ENCODE measurements around the gene TMA7. TPM values are rescaled to one million over a fixed set of nuclear protein-coding genes. Genes with fewer than 3 reads are reported as not detected.
A peak's percentile ranks its signal among the peaks of the same experiment; 100 is the strongest.

Gene TMA7
- total and polyA plus RNA-seq, 2 of the 13 experiments (the other 11 are each of a cell fraction or from before 2014, with no cell fraction given): 100 to 486 TPM

DNA sequence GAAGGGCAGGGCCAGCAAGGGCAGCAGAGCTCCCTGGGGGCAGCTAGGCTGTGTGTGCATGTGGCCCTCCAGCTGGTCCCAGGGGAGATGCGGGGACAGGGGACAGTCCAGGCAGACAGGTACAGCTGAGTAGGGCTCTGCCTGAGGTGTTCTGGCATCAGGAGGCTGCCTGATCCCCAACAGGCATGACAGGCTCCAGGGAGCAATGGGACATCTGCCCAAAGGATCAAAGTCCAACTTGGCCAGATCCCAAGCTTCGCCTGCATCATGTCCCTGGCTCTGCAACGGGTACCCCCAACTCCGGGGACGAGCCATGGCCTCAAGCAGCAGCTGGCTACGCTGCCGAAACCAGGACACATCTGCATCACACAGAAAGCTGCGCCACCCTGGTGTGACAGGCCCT is 28.3 kb downstream of the TMA7 start:
- Histone ChIP-seq H3K9ac (ENCODE audit: insufficient read depth, low read depth, low read length) (no peak overlapping the region), H3K27me3 (ENCODE audit: control insufficient read depth in 1 of 2, insufficient read depth in 2 of 2, low read length in 2 of 2) (no peaks in the 10 kb centered on the region; a peak in 1 of 5 replicates), H3K36me3 (replicated peaks in 1 of 2; ENCODE audit: control insufficient read depth in 1 of 2, insufficient read depth in 2 of 2, low read length in 2 of 2) (peaks cover 3 to 10% of the 10 kb centered on the region in 2 experiments; a peak in 3 of 5 replicates), H3K27ac (ENCODE audit: extremely low read length, insufficient read depth, low read length) (peak overlapping the region; percentile 27), H3K79me2 (ENCODE audit: insufficient read depth, low read length) (peaks cover 4% of the 10 kb centered on the region), H2AFZ (ENCODE audit: low read length) (no peak overlapping the region), H3K4me1 (ENCODE audit: insufficient read depth, low read length) (peaks cover 59% of the 10 kb centered on the region), H3K9me3 (ENCODE audit: low read length) (no peaks in the 10 kb centered on the region), H4K20me1 (ENCODE audit: insufficient read depth, low read length) (no peaks in the 10 kb centered on the region), H3K4me3 (replicated peaks in 1 of 3; ENCODE audit: insufficient read depth in 1 of 3, low read depth in 2 of 3, low read length in 3 of 3) (no peak overlapping the region), H3K4me2 (ENCODE audit: low read depth, low read length) (no peak overlapping the region)
- BruUV-seq (replicated peaks): no TSS peak
- ChIA-PET POLR2A (interaction anchor here (0.6 to 1.3 kb wide), 2 partner anchors 28 to 39 kb away, joined by 3 read pairs; partner anchors contain the start of genes CCDC51 and TMA7), CTCF (ENCODE audit: low intra/inter-chr PET ratio, low total read pairs) (no interaction called here)
- TF ChIP-seq ZNF629 (CRISPR knock-in tag; conservative IDR thresholded peaks at IDR 0.05) (0 out of 2 replicates have a peak, but pooled peaks have one; percentile 15), BORCS8-MEF2B (CRISPR knock-in tag; IDR thresholded peaks at IDR 0.05) (no peak), ZKSCAN8 (CRISPR knock-in tag; IDR thresholded peaks at IDR 0.05; ENCODE audit: borderline replicate concordance) (no peak), IRF1 (CRISPR knock-in tag; IDR thresholded peaks at IDR 0.05; ENCODE audit: low read depth) (no peak), ZNF879 (CRISPR knock-in tag; IDR thresholded peaks at IDR 0.05) (no peak), TEAD2 (CRISPR knock-in tag; IDR thresholded peaks at IDR 0.05) (no peak), ZC3H13 (CRISPR knock-in tag; IDR thresholded peaks at IDR 0.05) (no peak), PAX8 (CRISPR knock-in tag; IDR thresholded peaks at IDR 0.05; ENCODE audit: borderline replicate concordance) (no peak), HNF4A (CRISPR knock-in tag; IDR thresholded peaks at IDR 0.05) (peak; percentile 82), ZNF672 (CRISPR knock-in tag; IDR thresholded peaks at IDR 0.05) (no peak), NFRKB (IDR thresholded peaks at IDR 0.05) (no peak), XBP1 (CRISPR knock-in tag; IDR thresholded peaks at IDR 0.05) (no peak), ZNF432 (CRISPR knock-in tag; IDR thresholded peaks at IDR 0.05; ENCODE audit: borderline replicate concordance) (no peak), MATR3 (CRISPR knock-in tag; IDR thresholded peaks at IDR 0.05) (no peak), ZNF329 (CRISPR knock-in tag; IDR thresholded peaks at IDR 0.05; ENCODE audit: low read depth) (no peak), MED8 (CRISPR knock-in tag; IDR thresholded peaks at IDR 0.05; ENCODE audit: insufficient replicate concordance) (no peak)
- TF ChIP-seq, protein P1, sequence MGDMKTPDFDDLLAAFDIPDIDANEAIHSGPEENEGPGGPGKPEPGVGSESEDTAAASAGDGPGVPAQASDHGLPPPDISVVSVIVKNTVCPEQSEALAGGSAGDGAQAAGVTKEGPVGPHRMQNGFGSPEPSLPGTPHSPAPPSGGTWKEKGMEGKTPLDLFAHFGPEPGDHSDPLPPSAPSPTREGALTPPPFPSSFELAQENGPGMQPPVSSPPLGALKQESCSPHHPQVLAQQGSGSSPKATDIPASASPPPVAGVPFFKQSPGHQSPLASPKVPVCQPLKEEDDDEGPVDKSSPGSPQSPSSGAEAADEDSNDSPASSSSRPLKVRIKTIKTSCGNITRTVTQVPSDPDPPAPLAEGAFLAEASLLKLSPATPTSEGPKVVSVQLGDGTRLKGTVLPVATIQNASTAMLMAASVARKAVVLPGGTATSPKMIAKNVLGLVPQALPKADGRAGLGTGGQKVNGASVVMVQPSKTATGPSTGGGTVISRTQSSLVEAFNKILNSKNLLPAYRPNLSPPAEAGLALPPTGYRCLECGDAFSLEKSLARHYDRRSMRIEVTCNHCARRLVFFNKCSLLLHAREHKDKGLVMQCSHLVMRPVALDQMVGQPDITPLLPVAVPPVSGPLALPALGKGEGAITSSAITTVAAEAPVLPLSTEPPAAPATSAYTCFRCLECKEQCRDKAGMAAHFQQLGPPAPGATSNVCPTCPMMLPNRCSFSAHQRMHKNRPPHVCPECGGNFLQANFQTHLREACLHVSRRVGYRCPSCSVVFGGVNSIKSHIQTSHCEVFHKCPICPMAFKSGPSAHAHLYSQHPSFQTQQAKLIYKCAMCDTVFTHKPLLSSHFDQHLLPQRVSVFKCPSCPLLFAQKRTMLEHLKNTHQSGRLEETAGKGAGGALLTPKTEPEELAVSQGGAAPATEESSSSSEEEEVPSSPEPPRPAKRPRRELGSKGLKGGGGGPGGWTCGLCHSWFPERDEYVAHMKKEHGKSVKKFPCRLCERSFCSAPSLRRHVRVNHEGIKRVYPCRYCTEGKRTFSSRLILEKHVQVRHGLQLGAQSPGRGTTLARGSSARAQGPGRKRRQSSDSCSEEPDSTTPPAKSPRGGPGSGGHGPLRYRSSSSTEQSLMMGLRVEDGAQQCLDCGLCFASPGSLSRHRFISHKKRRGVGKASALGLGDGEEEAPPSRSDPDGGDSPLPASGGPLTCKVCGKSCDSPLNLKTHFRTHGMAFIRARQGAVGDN (CRISPR knock-in tag; IDR thresholded peaks at IDR 0.05): peak; percentile 32; the same call in 1 of the 2 replicates
- in situ Hi-C loops (cut with HindIII; ENCODE audit: extremely low pct_ligation_motif_present, low pct_unique_long_range_greater_than_20kb) (loop anchor here (5.0 kb wide), 2 partner anchors 34 to 89 kb away; partner anchors contain the start of genes PFKFB4 and SHISA5), intact Hi-C loops (cut with micrococcal nuclease; ENCODE audit: unreplicated experiment) (no loop called here)
- peak; percentile 44 for DNase-seq (ENCODE audit: low spot score)
- peak; percentile 0; the same call in 1 of the 3 replicates for ATAC-seq
- FAIRE-seq: no peak
- WGBS (ENCODE audit: low lambda C conversion rate): 71% methylated on average over 1 of the region's 8 CpGs
